IMR-90 (cell line): ENCODE data around the gene AKAP12.
A peak's percentile ranks its signal among the peaks of the same experiment; 100 is the strongest.

ENCODE experiments used
- BHLHE40 ChIP-seq: fragments of 150-350 bp; IDR thresholded peaks from 2 replicates; pipeline ENCODE4 v1.6.1; 2016; ENCODE audit warnings: mild to moderate bottlenecking, low read depth, low read length
- CEBPB ChIP-seq: IDR thresholded peaks from 2 replicates; pipeline ENCODE4 v1.6.1; 2012; ENCODE audit warnings: low read depth, low read length, improper control_type of control experiment
- FOS ChIP-seq: fragments of 150-350 bp; IDR thresholded peaks from 2 replicates; pipeline ENCODE4 v1.6.1; 2016; ENCODE audit warnings: low read depth, low read length
- MAZ ChIP-seq: IDR thresholded peaks from 2 replicates; pipeline ENCODE4 v1.6.1; 2012; ENCODE audit warnings: low read depth, mild to moderate bottlenecking, low read length, improper control_type of control experiment, moderate library complexity, borderline replicate concordance
- POLR2A ChIP-seq: IDR thresholded peaks from 2 replicates; pipeline ENCODE4 v1.6.1; 2012; ENCODE audit warnings: mild to moderate bottlenecking, low read depth, low read length
- RAD21 ChIP-seq: IDR thresholded peaks from 2 replicates; pipeline ENCODE4 v1.6.1; 2012; ENCODE audit warnings: low read length, improper control_type of control experiment
- RCOR1 ChIP-seq: IDR thresholded peaks from 2 replicates; pipeline ENCODE4 v1.6.1; 2012; ENCODE audit warnings: mild to moderate bottlenecking, low read length, improper control_type of control experiment; ENCODE audit not compliant: insufficient replicate concordance
- RFX5 ChIP-seq: IDR thresholded peaks from 2 replicates; pipeline ENCODE4 v1.8.0; 2012; ENCODE audit warnings: low read depth, mild to moderate bottlenecking, low read length, moderate library complexity
- TF ChIP-seq, protein P1 (sequence below): conservative IDR thresholded peaks from 2 replicates; pipeline ENCODE4 v1.5.1; 2012; ENCODE audit warnings: mild to moderate bottlenecking, low read depth, low read length, improper control_type of control experiment
- TF ChIP-seq, protein P2 (sequence below): fragments of 150-350 bp; IDR thresholded peaks from 2 replicates; pipeline ENCODE4 v1.6.1; 2016; ENCODE audit warnings: low read depth, mild to moderate bottlenecking, low read length, moderate library complexity, borderline replicate concordance
- TF ChIP-seq, protein P3 (sequence below): fragments of 150-350 bp; IDR thresholded peaks from 2 replicates; pipeline ENCODE4 v1.6.1; 2017; ENCODE audit warnings: mild to moderate bottlenecking, antibody characterized with exemption, low read length, low read depth

DNA sequence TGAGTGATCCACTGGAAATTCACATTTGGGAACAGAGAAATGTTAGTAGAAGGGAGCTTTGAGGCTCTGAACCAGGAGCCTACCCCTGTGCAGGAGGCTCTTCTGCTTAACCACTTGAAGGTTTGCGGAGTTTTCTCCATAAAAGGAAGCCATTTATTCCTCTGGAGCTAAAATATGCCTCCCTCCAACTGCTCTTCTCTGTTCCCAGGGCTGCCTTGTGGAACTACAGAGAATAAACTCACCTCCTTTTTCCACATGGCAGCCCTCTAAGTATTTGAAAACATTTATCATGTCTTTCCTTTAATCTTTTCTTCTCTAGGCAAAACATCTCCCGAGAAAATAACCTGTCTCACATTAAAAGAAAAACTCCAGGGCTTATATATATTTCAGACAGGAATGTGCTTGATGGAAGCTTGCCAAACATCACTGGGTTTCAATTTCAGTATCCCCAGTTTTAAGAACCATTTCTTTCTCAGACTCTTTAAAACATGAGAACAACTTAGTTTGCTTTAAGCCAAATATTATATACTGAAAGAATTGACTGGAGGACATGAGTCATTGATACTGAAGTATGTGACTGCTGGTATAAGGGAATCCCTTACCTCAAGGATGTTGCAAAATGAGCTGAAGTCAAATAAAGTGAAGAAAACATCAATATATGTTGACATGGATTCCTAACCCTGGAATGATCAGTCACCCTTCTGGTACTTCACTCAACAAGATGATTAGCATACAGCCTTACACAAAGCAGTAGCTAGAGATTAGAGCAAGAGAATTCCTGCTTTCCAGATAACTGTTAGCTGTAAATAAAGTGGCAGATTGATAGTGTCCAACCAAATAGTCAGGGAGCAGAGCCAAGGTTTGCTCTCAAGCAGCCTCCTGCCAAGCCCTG, 77.6 kb downstream of the AKAP12 start:
- TF ChIP-seq, protein P1, sequence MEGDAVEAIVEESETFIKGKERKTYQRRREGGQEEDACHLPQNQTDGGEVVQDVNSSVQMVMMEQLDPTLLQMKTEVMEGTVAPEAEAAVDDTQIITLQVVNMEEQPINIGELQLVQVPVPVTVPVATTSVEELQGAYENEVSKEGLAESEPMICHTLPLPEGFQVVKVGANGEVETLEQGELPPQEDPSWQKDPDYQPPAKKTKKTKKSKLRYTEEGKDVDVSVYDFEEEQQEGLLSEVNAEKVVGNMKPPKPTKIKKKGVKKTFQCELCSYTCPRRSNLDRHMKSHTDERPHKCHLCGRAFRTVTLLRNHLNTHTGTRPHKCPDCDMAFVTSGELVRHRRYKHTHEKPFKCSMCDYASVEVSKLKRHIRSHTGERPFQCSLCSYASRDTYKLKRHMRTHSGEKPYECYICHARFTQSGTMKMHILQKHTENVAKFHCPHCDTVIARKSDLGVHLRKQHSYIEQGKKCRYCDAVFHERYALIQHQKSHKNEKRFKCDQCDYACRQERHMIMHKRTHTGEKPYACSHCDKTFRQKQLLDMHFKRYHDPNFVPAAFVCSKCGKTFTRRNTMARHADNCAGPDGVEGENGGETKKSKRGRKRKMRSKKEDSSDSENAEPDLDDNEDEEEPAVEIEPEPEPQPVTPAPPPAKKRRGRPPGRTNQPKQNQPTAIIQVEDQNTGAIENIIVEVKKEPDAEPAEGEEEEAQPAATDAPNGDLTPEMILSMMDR = no peak
- no peak for TF ChIP-seq BHLHE40
- TF ChIP-seq RCOR1 = no peak
- TF ChIP-seq, protein P2, sequence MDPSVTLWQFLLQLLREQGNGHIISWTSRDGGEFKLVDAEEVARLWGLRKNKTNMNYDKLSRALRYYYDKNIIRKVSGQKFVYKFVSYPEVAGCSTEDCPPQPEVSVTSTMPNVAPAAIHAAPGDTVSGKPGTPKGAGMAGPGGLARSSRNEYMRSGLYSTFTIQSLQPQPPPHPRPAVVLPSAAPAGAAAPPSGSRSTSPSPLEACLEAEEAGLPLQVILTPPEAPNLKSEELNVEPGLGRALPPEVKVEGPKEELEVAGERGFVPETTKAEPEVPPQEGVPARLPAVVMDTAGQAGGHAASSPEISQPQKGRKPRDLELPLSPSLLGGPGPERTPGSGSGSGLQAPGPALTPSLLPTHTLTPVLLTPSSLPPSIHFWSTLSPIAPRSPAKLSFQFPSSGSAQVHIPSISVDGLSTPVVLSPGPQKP = no peak
- no peak for TF ChIP-seq POLR2A
- peak; percentile 68 for TF ChIP-seq FOS
- no peak for TF ChIP-seq MAZ
- TF ChIP-seq RAD21 = no peak
- TF ChIP-seq, protein P3, sequence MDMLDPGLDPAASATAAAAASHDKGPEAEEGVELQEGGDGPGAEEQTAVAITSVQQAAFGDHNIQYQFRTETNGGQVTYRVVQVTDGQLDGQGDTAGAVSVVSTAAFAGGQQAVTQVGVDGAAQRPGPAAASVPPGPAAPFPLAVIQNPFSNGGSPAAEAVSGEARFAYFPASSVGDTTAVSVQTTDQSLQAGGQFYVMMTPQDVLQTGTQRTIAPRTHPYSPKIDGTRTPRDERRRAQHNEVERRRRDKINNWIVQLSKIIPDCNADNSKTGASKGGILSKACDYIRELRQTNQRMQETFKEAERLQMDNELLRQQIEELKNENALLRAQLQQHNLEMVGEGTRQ = no peak
- TF ChIP-seq RFX5 = no peak
- peak; percentile 91 for TF ChIP-seq CEBPB
